GM21367 (cell line): ENCODE measurements around the gene EXOC3L1.

Experiments
- ATAC-seq: cut with Tn5 transposase; IDR thresholded peaks from one replicate; pipeline ENCODE4 v1.9.1; 2021; ENCODE audit not compliant: unreplicated experiment

Gene EXOC3L1

GRCh38 chr16:67216612-67217490, 26.9 kb upstream of the EXOC3L1 start:
- no peak for ATAC-seq

- ATAC-seq: no peak
These were observed 25.8 kb upstream of the EXOC3L1 start for GRCh38 chr16:67215706-67216105.

- no peak for ATAC-seq
These were observed 23.5 kb upstream of the EXOC3L1 start for GRCh38 chr16:67213197-67214019.

- no peak for ATAC-seq
These were observed 22.8 kb upstream of the EXOC3L1 start for GRCh38 chr16:67212766-67213165.

- ATAC-seq: no peak
These were observed 21.7 kb upstream of the EXOC3L1 start for GRCh38 chr16:67211674-67212073.

- ATAC-seq: no peak
These were observed 20.4 kb upstream of the EXOC3L1 start for GRCh38 chr16:67210069-67210937.

- ATAC-seq: no peak
These were observed 19.6 kb upstream of the EXOC3L1 start for GRCh38 chr16:67209565-67209964.

- ATAC-seq: no peak
These were observed 18.4 kb upstream of the EXOC3L1 start for GRCh38 chr16:67208154-67208896.

GRCh38 chr16:67207249-67208091, 17.5 kb upstream of the EXOC3L1 start:
- ATAC-seq: no peak

- ATAC-seq: no peak
These were observed 16.9 kb upstream of the EXOC3L1 start for GRCh38 chr16:67206838-67207248.

GRCh38 chr16:67206129-67206837, 16.3 kb upstream of the EXOC3L1 start:
- ATAC-seq: no peak

- no peak for ATAC-seq
These were observed 14.1 kb upstream of the EXOC3L1 start for GRCh38 chr16:67204076-67204475.

GRCh38 chr16:67202956-67203493, 13.1 kb upstream of the EXOC3L1 start:
- no peak for ATAC-seq

GRCh38 chr16:67202426-67202825, 12.5 kb upstream of the EXOC3L1 start:
- no peak for ATAC-seq

GRCh38 chr16:67201411-67202345, 11.7 kb upstream of the EXOC3L1 start:
- no peak for ATAC-seq

GRCh38 chr16:67200491-67200890, 10.6 kb upstream of the EXOC3L1 start:
- no peak for ATAC-seq

GRCh38 chr16:67199808-67200198, 9.9 kb upstream of the EXOC3L1 start:
- ATAC-seq: no peak
